Measurements from ENCODE around the gene PACS1. TPM values are rescaled to one million over a fixed set of nuclear protein-coding genes. Genes with fewer than 3 reads are reported as not detected.

The PACS1 gene
- total and polyA plus RNA-seq, 2 donors (not counting 1 experiment from before 2014, with no cell fraction given): 131 to 303 TPM

DNA sequence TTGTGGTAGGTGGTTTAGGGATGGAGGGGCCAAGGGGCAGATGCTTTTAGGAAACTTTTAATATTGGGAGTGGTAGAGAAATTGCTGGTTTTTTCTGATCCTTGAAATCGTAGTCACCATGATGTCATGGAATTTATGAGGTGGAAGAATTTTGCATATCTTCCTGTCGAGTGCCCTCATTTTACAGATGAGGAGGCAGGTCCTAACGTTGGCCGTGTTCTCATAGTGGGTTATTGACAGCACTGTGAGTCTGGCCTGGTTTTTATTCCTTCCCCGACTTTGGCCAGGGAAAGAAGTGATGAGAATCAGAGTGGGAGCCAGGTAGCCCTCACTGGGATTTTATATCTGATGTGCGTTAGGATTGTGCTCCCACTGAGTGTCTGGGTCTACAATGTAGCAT lies 8.8 kb upstream of the PACS1 start:
- Histone ChIP-seq H4K20me1 (ENCODE audit: control insufficient read depth, insufficient read depth, low read length, poor library complexity, severe bottlenecking) (peaks cover 22% of the 10 kb centered on the region), H3K4me2 (replicated peaks; ENCODE audit: low read depth, low read length, poor library complexity, severe bottlenecking) (no peak overlapping the region), H3K27ac (ENCODE audit: low read length in 2 of 2) (peak overlapping the region in 1 of 2 donors; percentile 5), H3K4me1 (ENCODE audit: control insufficient read depth in 2 of 2, insufficient read depth in 2 of 2, low read length in 2 of 2) (peaks cover 0 to 6% of the 10 kb centered on the region in 2 donors), H2AFZ (ENCODE audit: insufficient read depth, low read depth, low read length, poor library complexity, severe bottlenecking) (no peak overlapping the region), H3K4me3 (ENCODE audit: control extremely low read depth in 1 of 5, extremely low read depth in 1 of 5, insufficient read depth in 1 of 5, low read depth in 2 of 5, low read length in 4 of 5) (no peak overlapping the region), H3K79me2 (ENCODE audit: control insufficient read depth, insufficient read depth, low read length) (peaks cover 59% of the 10 kb centered on the region), H3K36me3 (replicated peaks in 1 of 2; ENCODE audit: control extremely low read depth in 1 of 2, control insufficient read depth in 1 of 2, extremely low read depth in 1 of 2, insufficient read depth in 2 of 2, low read length in 1 of 2) (peaks cover 4 to 96% of the 10 kb centered on the region in 2 experiments), H3K9me3 (ENCODE audit: control extremely low read depth in 1 of 3, control insufficient read depth in 2 of 3, insufficient read depth in 1 of 3, low read length in 2 of 3) (no peaks in the 10 kb centered on the region), H3K9ac (ENCODE audit: low read length) (no peak overlapping the region), H3K27me3 (replicated peaks in 1 of 4; ENCODE audit: control extremely low read depth in 1 of 4, control insufficient read depth in 3 of 4, insufficient read depth in 4 of 4, low read length in 3 of 4) (no peaks in the 10 kb centered on the region)
- TF ChIP-seq, protein P1, sequence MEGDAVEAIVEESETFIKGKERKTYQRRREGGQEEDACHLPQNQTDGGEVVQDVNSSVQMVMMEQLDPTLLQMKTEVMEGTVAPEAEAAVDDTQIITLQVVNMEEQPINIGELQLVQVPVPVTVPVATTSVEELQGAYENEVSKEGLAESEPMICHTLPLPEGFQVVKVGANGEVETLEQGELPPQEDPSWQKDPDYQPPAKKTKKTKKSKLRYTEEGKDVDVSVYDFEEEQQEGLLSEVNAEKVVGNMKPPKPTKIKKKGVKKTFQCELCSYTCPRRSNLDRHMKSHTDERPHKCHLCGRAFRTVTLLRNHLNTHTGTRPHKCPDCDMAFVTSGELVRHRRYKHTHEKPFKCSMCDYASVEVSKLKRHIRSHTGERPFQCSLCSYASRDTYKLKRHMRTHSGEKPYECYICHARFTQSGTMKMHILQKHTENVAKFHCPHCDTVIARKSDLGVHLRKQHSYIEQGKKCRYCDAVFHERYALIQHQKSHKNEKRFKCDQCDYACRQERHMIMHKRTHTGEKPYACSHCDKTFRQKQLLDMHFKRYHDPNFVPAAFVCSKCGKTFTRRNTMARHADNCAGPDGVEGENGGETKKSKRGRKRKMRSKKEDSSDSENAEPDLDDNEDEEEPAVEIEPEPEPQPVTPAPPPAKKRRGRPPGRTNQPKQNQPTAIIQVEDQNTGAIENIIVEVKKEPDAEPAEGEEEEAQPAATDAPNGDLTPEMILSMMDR (IDR thresholded peaks at IDR 0.05): no peak
- no peak for TF ChIP-seq EZH2 (IDR thresholded peaks at IDR 0.05; ENCODE audit: borderline replicate concordance, insufficient read depth, low read depth, low read length, poor library complexity, severe bottlenecking)
- no peak for DNase-seq
- ChIA-PET POLR2A (no interaction called here), CTCF (interaction anchor here (1.1 kb wide), 1 partner anchor 76 kb away, joined by 3 read pairs; no protein-coding TSS in a partner anchor)
- no peak for ATAC-seq (ENCODE audit: low read depth)
- intact Hi-C loops (cut with micrococcal nuclease): no loop called here
- Mint-ChIP-seq H3K27ac (peak overlapping the region; percentile 2), H3K27me3 (no peaks in the 10 kb centered on the region), H3K4me3 (no peak overlapping the region), H3K4me1 (peaks cover 25% of the 10 kb centered on the region), H3K9me3 (ENCODE audit: insufficient read depth) (no peaks in the 10 kb centered on the region)
- 49% methylated on average over 5 of the region's 6 CpGs for WGBS (ENCODE audit: insufficient coverage)

DNA sequence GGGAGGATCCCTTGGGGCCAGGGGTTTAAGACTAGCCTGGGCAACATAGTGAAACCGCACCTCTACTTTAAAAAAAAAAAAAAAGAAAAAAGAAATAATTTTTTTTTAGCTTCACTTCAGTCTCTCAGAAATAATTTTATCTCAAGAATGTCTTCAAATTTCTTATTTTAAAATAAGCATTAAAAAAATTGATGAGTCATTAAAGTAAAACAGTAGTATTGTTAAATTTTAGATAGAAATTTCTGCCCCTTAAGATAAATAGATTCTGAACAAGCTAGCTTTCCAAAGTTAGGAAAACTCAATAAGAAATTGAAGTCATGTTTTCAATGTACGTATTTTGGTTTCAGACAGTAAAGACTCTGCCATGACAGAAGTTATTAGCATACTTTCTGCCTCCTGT lies 7.7 kb upstream of the PACS1 start:
- Mint-ChIP-seq H3K4me3 (no peak overlapping the region), H3K9me3 (ENCODE audit: insufficient read depth) (no peaks in the 10 kb centered on the region), H3K4me1 (peaks cover 33% of the 10 kb centered on the region), H3K27me3 (no peaks in the 10 kb centered on the region), H3K27ac (no peak overlapping the region)
- intact Hi-C loops (cut with micrococcal nuclease): no loop called here
- peaks cover 17% of the 10 kb centered on the region for H4K20me1 ChIP-seq (ENCODE audit: control insufficient read depth, insufficient read depth, low read length, poor library complexity, severe bottlenecking)
- no peak overlapping the region for H3K4me3 ChIP-seq (ENCODE audit: control extremely low read depth in 1 of 5, extremely low read depth in 1 of 5, insufficient read depth in 1 of 5, low read depth in 2 of 5, low read length in 4 of 5)
- H3K9ac ChIP-seq (ENCODE audit: low read length): no peak overlapping the region
- no peak overlapping the region for H3K27ac ChIP-seq (ENCODE audit: low read length in 2 of 2)
- no peak overlapping the region for H2AFZ ChIP-seq (ENCODE audit: insufficient read depth, low read depth, low read length, poor library complexity, severe bottlenecking)
- TF ChIP-seq EZH2 (IDR thresholded peaks at IDR 0.05; ENCODE audit: borderline replicate concordance, insufficient read depth, low read depth, low read length, poor library complexity, severe bottlenecking): no peak
- TF ChIP-seq, protein P1 (IDR thresholded peaks at IDR 0.05): no peak
- H3K9me3 ChIP-seq (ENCODE audit: control extremely low read depth in 1 of 3, control insufficient read depth in 2 of 3, insufficient read depth in 1 of 3, low read length in 2 of 3): no peaks in the 10 kb centered on the region
- H3K4me1 ChIP-seq (ENCODE audit: control insufficient read depth in 2 of 2, insufficient read depth in 2 of 2, low read length in 2 of 2): peaks cover 9 to 16% of the 10 kb centered on the region in 2 donors
- no CpG with 5 or more reads among the region's 2 CpGs for WGBS (ENCODE audit: insufficient coverage)
- DNase-seq (no peak), ATAC-seq (ENCODE audit: low read depth) (no peak)
- H3K36me3 ChIP-seq (replicated peaks in 1 of 2; ENCODE audit: control extremely low read depth in 1 of 2, control insufficient read depth in 1 of 2, extremely low read depth in 1 of 2, insufficient read depth in 2 of 2, low read length in 1 of 2): peaks cover 4 to 97% of the 10 kb centered on the region in 2 experiments
- no peaks in the 10 kb centered on the region for H3K27me3 ChIP-seq (replicated peaks in 1 of 4; ENCODE audit: control extremely low read depth in 1 of 4, control insufficient read depth in 3 of 4, insufficient read depth in 4 of 4, low read length in 3 of 4)
- no peak overlapping the region for H3K4me2 ChIP-seq (replicated peaks; ENCODE audit: low read depth, low read length, poor library complexity, severe bottlenecking)
- POLR2A ChIA-PET: no interaction called here
- CTCF ChIA-PET: interaction anchor here (0.6 to 4.8 kb wide), 3 partner anchors 17 to 72 kb away, joined by 3 to 38 read pairs (median 4); no protein-coding TSS in a partner anchor
- peaks cover 50% of the 10 kb centered on the region for H3K79me2 ChIP-seq (ENCODE audit: control insufficient read depth, insufficient read depth, low read length)
